ENCODE data around the gene APOF.

DNA sequence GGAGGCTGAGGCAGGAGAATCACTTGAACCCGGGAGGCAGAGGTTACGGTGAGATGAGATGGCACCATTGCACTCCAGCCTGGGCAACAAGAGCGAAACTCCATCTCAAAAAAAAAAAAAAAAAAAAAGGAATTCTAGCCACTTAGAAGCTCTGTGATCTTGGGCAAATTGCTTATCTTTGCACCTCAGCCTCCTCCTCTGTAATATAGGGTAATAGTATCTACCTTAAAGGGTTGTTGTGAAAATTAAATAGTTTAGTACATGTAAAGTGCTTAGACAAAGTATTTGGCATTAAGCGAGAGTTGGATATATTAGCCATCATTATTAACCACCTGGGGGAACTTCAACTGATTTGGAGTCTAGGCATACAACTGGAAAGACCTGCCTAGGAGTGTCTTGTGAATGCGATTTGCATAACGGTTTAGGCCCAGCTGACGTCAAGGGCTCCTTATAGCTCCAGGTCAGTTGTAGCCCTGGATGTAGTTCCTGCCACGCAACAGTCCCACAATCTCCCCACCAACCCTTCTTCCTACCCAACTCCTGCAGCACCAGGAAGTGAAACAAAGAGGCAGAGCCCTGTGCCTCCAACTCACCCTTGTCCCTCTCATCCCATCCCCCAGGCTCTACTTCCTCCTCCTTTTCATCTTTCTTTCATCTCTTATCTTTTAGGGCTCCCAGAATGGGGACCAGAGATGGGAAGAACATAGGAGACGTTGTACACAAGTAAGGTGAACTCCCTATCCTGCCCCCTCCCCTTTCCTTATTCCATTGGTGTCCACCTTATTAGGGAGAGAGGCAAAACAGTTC, 26.1 kb downstream of the APOF start:
- TF ChIP-seq, protein P1, sequence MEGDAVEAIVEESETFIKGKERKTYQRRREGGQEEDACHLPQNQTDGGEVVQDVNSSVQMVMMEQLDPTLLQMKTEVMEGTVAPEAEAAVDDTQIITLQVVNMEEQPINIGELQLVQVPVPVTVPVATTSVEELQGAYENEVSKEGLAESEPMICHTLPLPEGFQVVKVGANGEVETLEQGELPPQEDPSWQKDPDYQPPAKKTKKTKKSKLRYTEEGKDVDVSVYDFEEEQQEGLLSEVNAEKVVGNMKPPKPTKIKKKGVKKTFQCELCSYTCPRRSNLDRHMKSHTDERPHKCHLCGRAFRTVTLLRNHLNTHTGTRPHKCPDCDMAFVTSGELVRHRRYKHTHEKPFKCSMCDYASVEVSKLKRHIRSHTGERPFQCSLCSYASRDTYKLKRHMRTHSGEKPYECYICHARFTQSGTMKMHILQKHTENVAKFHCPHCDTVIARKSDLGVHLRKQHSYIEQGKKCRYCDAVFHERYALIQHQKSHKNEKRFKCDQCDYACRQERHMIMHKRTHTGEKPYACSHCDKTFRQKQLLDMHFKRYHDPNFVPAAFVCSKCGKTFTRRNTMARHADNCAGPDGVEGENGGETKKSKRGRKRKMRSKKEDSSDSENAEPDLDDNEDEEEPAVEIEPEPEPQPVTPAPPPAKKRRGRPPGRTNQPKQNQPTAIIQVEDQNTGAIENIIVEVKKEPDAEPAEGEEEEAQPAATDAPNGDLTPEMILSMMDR (IDR thresholded peaks at IDR 0.05): no peak
- no peak for TF ChIP-seq POLR2A (IDR thresholded peaks at IDR 0.05)

Measured in body of pancreas (tissue), 4 donors.